K562 (cell line): Measurements from ENCODE around the gene OXSR1. TPM values are rescaled to one million over a fixed set of nuclear protein-coding genes. Genes with fewer than 3 reads are reported as not detected.
A peak's percentile ranks its signal among the peaks of the same experiment; 100 is the strongest.

Source experiments
- ATF1 ChIP-seq, 2 experiments: fragments of 450-650 bp in 1 of 2; IDR thresholded peaks; 2 replicates each; pipeline ENCODE4 v1.6.1; 2016; ENCODE audit warnings: missing compliant biosample characterization in 1 of 2, missing genetic modification characterization in 1 of 2
- ATF7 ChIP-seq: fragments of 450-650 bp; IDR thresholded peaks from 2 replicates; pipeline ENCODE4 v1.7.1; 2014; ENCODE audit warnings: mild to moderate bottlenecking, moderate library complexity
- CBX2 ChIP-seq: fragments of 200-600 bp; sonication (generic); IDR thresholded peaks from one replicate; pipeline ENCODE4 v1.6.1; 2012; ENCODE audit warnings: mild to moderate bottlenecking, low read length, inconsistent platforms; ENCODE audit not compliant: insufficient read depth, poor library complexity, severe bottlenecking
- ETV1 ChIP-seq: fragments of 450-650 bp; conservative IDR thresholded peaks from 2 replicates; pipeline ENCODE4 v1.6.1; 2016; ENCODE audit warnings: missing genetic modification characterization, control low read depth, low read depth, missing compliant biosample characterization
- FOSL1 ChIP-seq: fragments of 200-800 bp; sonication (Bioruptor generic); conservative IDR thresholded peaks from 2 replicates; pipeline ENCODE4 v1.6.1; 2016; ENCODE audit warnings: missing genetic modification characterization, missing compliant biosample characterization
- GATAD2B ChIP-seq: fragments of 450-650 bp; IDR thresholded peaks from 2 replicates; pipeline ENCODE4 v1.6.1; 2017; ENCODE audit warnings: mild to moderate bottlenecking, borderline replicate concordance
- JUNB ChIP-seq: fragments of 450-650 bp; formaldehyde crosslinking; conservative IDR thresholded peaks from 2 replicates; pipeline ENCODE4 v1.4.0; 2020; ENCODE audit warnings: mild to moderate bottlenecking
- L3MBTL2 ChIP-seq: fragments of 450-650 bp; IDR thresholded peaks from 2 replicates; pipeline ENCODE4 v1.6.1; 2016; ENCODE audit warnings: mild to moderate bottlenecking, moderate library complexity
- MAZ ChIP-seq, 2 experiments: fragments of 450-650 bp in 1 of 2; sonication (generic) in 1 of 2; formaldehyde crosslinking; IDR thresholded peaks in 1 of 2; conservative IDR thresholded peaks in 1 of 2; 2 replicates each; pipeline versions ENCODE4 v1.4.0 to v1.5.0; 2020; ENCODE audit warnings: mild to moderate bottlenecking in 1 of 2, missing genetic modification reagents in 1 of 2
- U2AF1 ChIP-seq: fragments of 200-400 bp; formaldehyde crosslinking; optimal IDR thresholded peaks from 2 replicates; pipeline ENCODE3; 2017; ENCODE audit warnings: mild to moderate bottlenecking, low read depth, low read length, moderate library complexity
- YY1 ChIP-seq, 3 experiments: IDR thresholded peaks; 2 replicates each; pipeline ENCODE4 v1.6.1; 2011; ENCODE audit warnings: low read length in 2 of 3, mild to moderate bottlenecking in 2 of 3, moderate library complexity in 2 of 3, borderline replicate concordance in 1 of 3, control low read depth in 1 of 3, low read depth in 1 of 3; ENCODE audit not compliant: insufficient read depth in 3 of 3, insufficient replicate concordance in 2 of 3, control insufficient read depth in 1 of 3, insufficient read length in 1 of 3; ENCODE audit errors: extremely low read depth in 1 of 3
- ZNF140 ChIP-seq: fragments of 250-450 bp; sonication (Bioruptor Pico); IDR thresholded peaks from 2 replicates; pipeline ENCODE4 v1.8.0; 2021; ENCODE audit warnings: moderate library complexity, mild to moderate bottlenecking, inconsistent platforms
- polyA plus RNA-seq, 8 experiments: library from polyadenylated mRNA; depleted of rRNA in 4 of 8; stranded (reverse) in 5 of 8; unstranded in 3 of 8; fragments of >200 nt; fragmentation: Nextera tagmentation in 2 of 8; fragmentation: Illumina TruSeq in 1 of 8; extraction: Ambion mirVana in 2 of 8; extraction: Trizol in 1 of 8; gene quantifications; 2 replicates each; pipeline versions ENCODE4 v1.2.1 to v1.2.3, GENCODE V29; 2011 to 2014; ENCODE audit warnings: inconsistent platforms in 1 of 8, missing spikeins in 1 of 8
- total RNA-seq, 7 experiments: library from RNA; depleted of rRNA in 6 of 7; stranded (reverse); fragments of >200 nt in 6 of 7; fragmentation: Illumina TruSeq in 2 of 7; extraction: Trizol in 2 of 7; gene quantifications; 2 replicates each; pipeline versions ENCODE4 v1.2.1 to v1.2.3, GENCODE V29; 2011 to 2021; ENCODE audit warnings: low replicate concordance in 1 of 7
- TF ChIP-seq, protein P1 (sequence below): fragments of 450-650 bp; IDR thresholded peaks from 2 replicates; pipeline ENCODE4 v1.7.1; 2018; ENCODE audit warnings: mild to moderate bottlenecking, low read depth; ENCODE audit not compliant: partially characterized antibody
- TF ChIP-seq, protein P2 (sequence below): fragments of 250-450 bp; sonication (Bioruptor Pico); IDR thresholded peaks from 2 replicates; pipeline ENCODE4 v1.9.0; 2021; ENCODE audit warnings: mild to moderate bottlenecking, inconsistent platforms
- TF ChIP-seq, protein P3 (sequence below): fragments of 250-450 bp; sonication (Bioruptor Pico); IDR thresholded peaks from 2 replicates; pipeline ENCODE4 v1.4.0; 2020; ENCODE audit warnings: borderline replicate concordance
- TF ChIP-seq, protein P4 (sequence below): fragments of 450-650 bp; formaldehyde crosslinking; IDR thresholded peaks from 2 replicates; pipeline ENCODE4 v1.4.0; 2022; ENCODE audit warnings: missing genetic modification characterization

Gene OXSR1
- total and polyA plus RNA-seq, 9 of the 15 experiments (the other 6 are each of a cell fraction or from before 2014, with no cell fraction given), result 15.7 to 87.6 (median 48.7) TPM

DNA sequence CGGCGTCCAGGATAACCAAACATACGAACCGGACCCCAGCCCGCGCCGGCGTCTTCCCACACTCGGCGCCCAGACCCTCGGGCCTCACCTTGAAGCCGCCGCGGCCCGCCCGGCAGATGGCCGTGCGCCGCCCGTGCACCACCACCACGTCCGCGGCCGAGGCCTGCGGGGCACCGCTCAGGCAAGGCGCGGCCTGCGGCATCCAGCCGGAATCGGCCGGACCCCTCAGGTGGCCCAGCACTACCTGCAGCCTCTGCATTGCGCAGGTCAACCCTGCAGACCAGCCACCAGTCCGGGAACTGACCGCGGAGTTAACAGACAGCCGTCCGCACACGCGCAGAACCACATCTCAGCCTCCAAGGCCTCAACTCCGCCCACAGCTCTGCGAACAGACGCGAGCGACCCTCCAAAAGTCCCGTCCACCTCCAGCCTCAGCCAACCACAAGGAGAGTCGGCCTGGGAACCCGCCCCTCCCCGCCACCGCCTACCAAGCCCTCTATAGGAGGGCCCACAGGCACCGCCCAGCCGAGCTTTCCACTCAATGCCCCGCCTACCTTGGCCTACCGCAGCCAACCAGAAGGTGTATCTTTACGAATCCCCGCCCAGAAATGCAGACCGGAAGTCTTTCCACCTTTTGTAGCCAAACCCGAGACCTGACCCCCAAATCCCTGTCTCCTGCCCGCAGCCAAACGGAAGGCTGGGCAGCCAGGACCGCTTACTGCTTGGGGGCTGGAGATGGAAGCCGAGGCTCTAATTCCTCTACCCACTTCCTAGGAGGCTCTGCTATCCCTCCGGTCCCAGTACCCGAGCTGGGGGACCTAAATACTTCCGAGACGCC, 28.3 kb upstream of the OXSR1 start, which contains the start of gene ACAA1 (continued):
- TF ChIP-seq, protein P1, sequence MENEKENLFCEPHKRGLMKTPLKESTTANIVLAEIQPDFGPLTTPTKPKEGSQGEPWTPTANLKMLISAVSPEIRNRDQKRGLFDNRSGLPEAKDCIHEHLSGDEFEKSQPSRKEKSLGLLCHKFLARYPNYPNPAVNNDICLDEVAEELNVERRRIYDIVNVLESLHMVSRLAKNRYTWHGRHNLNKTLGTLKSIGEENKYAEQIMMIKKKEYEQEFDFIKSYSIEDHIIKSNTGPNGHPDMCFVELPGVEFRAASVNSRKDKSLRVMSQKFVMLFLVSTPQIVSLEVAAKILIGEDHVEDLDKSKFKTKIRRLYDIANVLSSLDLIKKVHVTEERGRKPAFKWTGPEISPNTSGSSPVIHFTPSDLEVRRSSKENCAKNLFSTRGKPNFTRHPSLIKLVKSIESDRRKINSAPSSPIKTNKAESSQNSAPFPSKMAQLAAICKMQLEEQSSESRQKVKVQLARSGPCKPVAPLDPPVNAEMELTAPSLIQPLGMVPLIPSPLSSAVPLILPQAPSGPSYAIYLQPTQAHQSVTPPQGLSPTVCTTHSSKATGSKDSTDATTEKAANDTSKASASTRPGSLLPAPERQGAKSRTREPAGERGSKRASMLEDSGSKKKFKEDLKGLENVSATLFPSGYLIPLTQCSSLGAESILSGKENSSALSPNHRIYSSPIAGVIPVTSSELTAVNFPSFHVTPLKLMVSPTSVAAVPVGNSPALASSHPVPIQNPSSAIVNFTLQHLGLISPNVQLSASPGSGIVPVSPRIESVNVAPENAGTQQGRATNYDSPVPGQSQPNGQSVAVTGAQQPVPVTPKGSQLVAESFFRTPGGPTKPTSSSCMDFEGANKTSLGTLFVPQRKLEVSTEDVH, result peak; percentile 62
- TF ChIP-seq ATF7 (peak; percentile 59), JUNB (CRISPR knock-in tag) (no peak), MAZ (CRISPR knock-in tag; conservative IDR thresholded peaks at IDR 0.05 in 1 of 2, IDR thresholded peaks at IDR 0.05 in 1 of 2) (peak; percentile 27 to 77), YY1 (IDR thresholded peaks at IDR 0.05; ENCODE audit: borderline replicate concordance in 1 of 3, control insufficient read depth in 1 of 3, extremely low read depth in 1 of 3, insufficient read depth in 3 of 3, insufficient read length in 1 of 3, insufficient replicate concordance in 2 of 3, low read depth in 1 of 3, low read length in 2 of 3) (peak in 1 of 3 experiments; percentile 25), U2AF1 (no peak), CBX2 (no peak), GATAD2B (no peak), ETV1 (tag) (peak; percentile 80), ATF1 (CRISPR knock-in tag; IDR thresholded peaks at IDR 0.05) (no peak), ATF1 (tag; IDR thresholded peaks at IDR 0.05) (no peak; the same call in 1 of the 2 replicates), ZNF140 (CRISPR knock-in tag) (no peak), L3MBTL2 (peak; percentile 80), FOSL1 (tag) (no peak)
- TF ChIP-seq, protein P2, sequence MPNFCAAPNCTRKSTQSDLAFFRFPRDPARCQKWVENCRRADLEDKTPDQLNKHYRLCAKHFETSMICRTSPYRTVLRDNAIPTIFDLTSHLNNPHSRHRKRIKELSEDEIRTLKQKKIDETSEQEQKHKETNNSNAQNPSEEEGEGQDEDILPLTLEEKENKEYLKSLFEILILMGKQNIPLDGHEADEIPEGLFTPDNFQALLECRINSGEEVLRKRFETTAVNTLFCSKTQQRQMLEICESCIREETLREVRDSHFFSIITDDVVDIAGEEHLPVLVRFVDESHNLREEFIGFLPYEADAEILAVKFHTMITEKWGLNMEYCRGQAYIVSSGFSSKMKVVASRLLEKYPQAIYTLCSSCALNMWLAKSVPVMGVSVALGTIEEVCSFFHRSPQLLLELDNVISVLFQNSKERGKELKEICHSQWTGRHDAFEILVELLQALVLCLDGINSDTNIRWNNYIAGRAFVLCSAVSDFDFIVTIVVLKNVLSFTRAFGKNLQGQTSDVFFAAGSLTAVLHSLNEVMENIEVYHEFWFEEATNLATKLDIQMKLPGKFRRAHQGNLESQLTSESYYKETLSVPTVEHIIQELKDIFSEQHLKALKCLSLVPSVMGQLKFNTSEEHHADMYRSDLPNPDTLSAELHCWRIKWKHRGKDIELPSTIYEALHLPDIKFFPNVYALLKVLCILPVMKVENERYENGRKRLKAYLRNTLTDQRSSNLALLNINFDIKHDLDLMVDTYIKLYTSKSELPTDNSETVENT (CRISPR knock-in tag), result peak; percentile 72; the same call in 1 of the 2 replicates
- TF ChIP-seq, protein P3, sequence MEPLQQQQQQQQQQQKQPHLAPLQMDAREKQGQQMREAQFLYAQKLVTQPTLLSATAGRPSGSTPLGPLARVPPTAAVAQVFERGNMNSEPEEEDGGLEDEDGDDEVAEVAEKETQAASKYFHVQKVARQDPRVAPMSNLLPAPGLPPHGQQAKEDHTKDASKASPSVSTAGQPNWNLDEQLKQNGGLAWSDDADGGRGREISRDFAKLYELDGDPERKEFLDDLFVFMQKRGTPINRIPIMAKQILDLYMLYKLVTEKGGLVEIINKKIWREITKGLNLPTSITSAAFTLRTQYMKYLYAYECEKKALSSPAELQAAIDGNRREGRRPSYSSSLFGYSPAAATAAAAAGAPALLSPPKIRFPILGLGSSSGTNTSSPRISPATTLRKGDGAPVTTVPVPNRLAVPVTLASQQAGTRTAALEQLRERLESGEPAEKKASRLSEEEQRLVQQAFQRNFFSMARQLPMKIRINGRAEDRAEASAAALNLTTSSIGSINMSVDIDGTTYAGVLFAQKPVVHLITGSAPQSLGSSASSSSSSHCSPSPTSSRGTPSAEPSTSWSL (CRISPR knock-in tag), result 0 out of 2 replicates have a peak, but pooled peaks have one; percentile 14
- TF ChIP-seq, protein P4, sequence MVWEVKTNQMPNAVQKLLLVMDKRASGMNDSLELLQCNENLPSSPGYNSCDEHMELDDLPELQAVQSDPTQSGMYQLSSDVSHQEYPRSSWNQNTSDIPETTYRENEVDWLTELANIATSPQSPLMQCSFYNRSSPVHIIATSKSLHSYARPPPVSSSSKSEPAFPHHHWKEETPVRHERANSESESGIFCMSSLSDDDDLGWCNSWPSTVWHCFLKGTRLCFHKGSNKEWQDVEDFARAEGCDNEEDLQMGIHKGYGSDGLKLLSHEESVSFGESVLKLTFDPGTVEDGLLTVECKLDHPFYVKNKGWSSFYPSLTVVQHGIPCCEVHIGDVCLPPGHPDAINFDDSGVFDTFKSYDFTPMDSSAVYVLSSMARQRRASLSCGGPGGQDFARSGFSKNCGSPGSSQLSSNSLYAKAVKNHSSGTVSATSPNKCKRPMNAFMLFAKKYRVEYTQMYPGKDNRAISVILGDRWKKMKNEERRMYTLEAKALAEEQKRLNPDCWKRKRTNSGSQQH (CRISPR knock-in tag), result peak; percentile 83
